ENCODE measurements around the gene SLC6A18. TPM values are rescaled to one million over a fixed set of nuclear protein-coding genes. Genes with fewer than 3 reads are reported as not detected.

The SLC6A18 gene
- total and polyA plus RNA-seq, 9 donors: not detected

- Histone ChIP-seq H3K27ac (ENCODE audit: low read length) (no peak overlapping the region), H3K27me3 (ENCODE audit: control insufficient read depth, insufficient read depth, low read length) (peaks cover 29% of the 10 kb centered on the region), H3K4me3 (ENCODE audit: low read length) (no peak overlapping the region), H3K9me3 (replicated peaks; ENCODE audit: control insufficient read depth, low read depth, low read length) (no peaks in the 10 kb centered on the region), H3K4me1 (ENCODE audit: control insufficient read depth, insufficient read depth, low read length) (peaks cover 19% of the 10 kb centered on the region), H3K36me3 (ENCODE audit: control insufficient read depth, insufficient read depth, low read length) (no peaks in the 10 kb centered on the region)
- WGBS (ENCODE audit: insufficient coverage): 71% methylated on average over 20 of the region's 21 CpGs
- DNase-seq: no peak
Observed at GRCh38 chr5:1209896-1210776, 15.0 kb upstream of the SLC6A18 start.

- peaks cover 3% of the 10 kb centered on the region for H3K9me3 ChIP-seq (replicated peaks; ENCODE audit: control insufficient read depth, low read depth, low read length)
- no peaks in the 10 kb centered on the region for H3K36me3 ChIP-seq (ENCODE audit: control insufficient read depth, insufficient read depth, low read length)
- no peak overlapping the region for H3K4me3 ChIP-seq (ENCODE audit: low read length)
- H3K27ac ChIP-seq (ENCODE audit: low read length): no peak overlapping the region
- peaks cover 17% of the 10 kb centered on the region for H3K4me1 ChIP-seq (ENCODE audit: control insufficient read depth, insufficient read depth, low read length)
- 72% methylated on average over 21 of the region's 21 CpGs for WGBS (ENCODE audit: insufficient coverage)
- DNase-seq: no peak
- H3K27me3 ChIP-seq (ENCODE audit: control insufficient read depth, insufficient read depth, low read length): peaks cover 27% of the 10 kb centered on the region
Observed at GRCh38 chr5:1210832-1211251, 14.3 kb upstream of the SLC6A18 start.

GRCh38 chr5:1211701-1212100 lies 13.5 kb upstream of the SLC6A18 start:
- DNase-seq: no peak
- peaks cover 15% of the 10 kb centered on the region for H3K4me1 ChIP-seq (ENCODE audit: control insufficient read depth, insufficient read depth, low read length)
- H3K36me3 ChIP-seq (ENCODE audit: control insufficient read depth, insufficient read depth, low read length): no peaks in the 10 kb centered on the region
- no peak overlapping the region for H3K4me3 ChIP-seq (ENCODE audit: low read length)
- H3K27ac ChIP-seq (ENCODE audit: low read length): no peak overlapping the region
- H3K9me3 ChIP-seq (replicated peaks; ENCODE audit: control insufficient read depth, low read depth, low read length): peaks cover 3% of the 10 kb centered on the region
- WGBS (ENCODE audit: insufficient coverage): 95% methylated on average over 9 of the region's 9 CpGs
- H3K27me3 ChIP-seq (ENCODE audit: control insufficient read depth, insufficient read depth, low read length): peaks cover 23% of the 10 kb centered on the region

GRCh38 chr5:1212271-1212670 lies 12.9 kb upstream of the SLC6A18 start:
- Histone ChIP-seq H3K27me3 (ENCODE audit: control insufficient read depth, insufficient read depth, low read length) (peaks cover 17% of the 10 kb centered on the region), H3K36me3 (ENCODE audit: control insufficient read depth, insufficient read depth, low read length) (no peaks in the 10 kb centered on the region), H3K4me1 (ENCODE audit: control insufficient read depth, insufficient read depth, low read length) (peaks cover 10% of the 10 kb centered on the region), H3K4me3 (ENCODE audit: low read length) (no peak overlapping the region), H3K9me3 (replicated peaks; ENCODE audit: control insufficient read depth, low read depth, low read length) (peaks cover 3% of the 10 kb centered on the region), H3K27ac (ENCODE audit: low read length) (no peak overlapping the region)
- WGBS (ENCODE audit: insufficient coverage): 93% methylated on average over 20 of the region's 20 CpGs
- no peak for DNase-seq

- H3K27me3 ChIP-seq (ENCODE audit: control insufficient read depth, insufficient read depth, low read length): peaks cover 20% of the 10 kb centered on the region
Observed at GRCh38 chr5:1212881-1213280, 12.3 kb upstream of the SLC6A18 start.

GRCh38 chr5:1213508-1214162 lies 11.5 kb upstream of the SLC6A18 start:
- Histone ChIP-seq H3K27me3 (ENCODE audit: control insufficient read depth, insufficient read depth, low read length) (peaks cover 17% of the 10 kb centered on the region), H3K4me3 (ENCODE audit: low read length) (no peak overlapping the region), H3K9me3 (replicated peaks; ENCODE audit: control insufficient read depth, low read depth, low read length) (peaks cover 3% of the 10 kb centered on the region), H3K4me1 (ENCODE audit: control insufficient read depth, insufficient read depth, low read length) (peaks cover under 1% of the 10 kb centered on the region), H3K27ac (ENCODE audit: low read length) (no peak overlapping the region), H3K36me3 (ENCODE audit: control insufficient read depth, insufficient read depth, low read length) (no peaks in the 10 kb centered on the region)
- DNase-seq: no peak
- 86% methylated on average over 19 of the region's 25 CpGs for WGBS (ENCODE audit: insufficient coverage)

More at GRCh38 chr5:1212881-1213280, 12.3 kb upstream of the SLC6A18 start:
- Histone ChIP-seq H3K36me3 (ENCODE audit: control insufficient read depth, insufficient read depth, low read length) (no peaks in the 10 kb centered on the region), H3K4me3 (ENCODE audit: low read length) (no peak overlapping the region), H3K27ac (ENCODE audit: low read length) (no peak overlapping the region), H3K4me1 (ENCODE audit: control insufficient read depth, insufficient read depth, low read length) (peaks cover 7% of the 10 kb centered on the region), H3K9me3 (replicated peaks; ENCODE audit: control insufficient read depth, low read depth, low read length) (peaks cover 3% of the 10 kb centered on the region)
- 92% methylated on average over 4 of the region's 18 CpGs for WGBS (ENCODE audit: insufficient coverage)
- DNase-seq: no peak

- peaks cover 3% of the 10 kb centered on the region for H3K9me3 ChIP-seq (replicated peaks; ENCODE audit: control insufficient read depth, low read depth, low read length)
- no peaks in the 10 kb centered on the region for H3K4me1 ChIP-seq (ENCODE audit: control insufficient read depth, insufficient read depth, low read length)
- 65% methylated on average over 20 of the region's 22 CpGs for WGBS (ENCODE audit: insufficient coverage)
- DNase-seq: no peak
- no peak overlapping the region for H3K4me3 ChIP-seq (ENCODE audit: low read length)
- no peaks in the 10 kb centered on the region for H3K36me3 ChIP-seq (ENCODE audit: control insufficient read depth, insufficient read depth, low read length)
- no peak overlapping the region for H3K27ac ChIP-seq (ENCODE audit: low read length)
- H3K27me3 ChIP-seq (ENCODE audit: control insufficient read depth, insufficient read depth, low read length): peaks cover 14% of the 10 kb centered on the region
Observed at GRCh38 chr5:1214163-1214935, 10.8 kb upstream of the SLC6A18 start.

DNA sequence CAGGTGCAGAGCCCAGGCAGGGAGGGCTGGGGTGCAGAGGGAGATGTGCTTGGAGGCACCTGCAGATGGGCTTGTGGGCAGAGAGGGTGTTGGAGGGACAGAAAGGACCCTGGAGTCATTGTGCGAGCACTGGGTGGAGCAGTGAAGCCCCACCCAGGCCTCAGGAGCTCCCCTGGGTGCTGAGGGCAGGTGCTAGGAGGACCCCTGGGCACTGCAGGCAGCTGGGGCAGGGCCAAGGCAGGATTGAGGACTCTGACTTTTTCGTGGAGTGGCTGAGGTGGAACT lies 10.3 kb upstream of the SLC6A18 start:
- Histone ChIP-seq H3K27ac (ENCODE audit: low read length) (no peak overlapping the region), H3K36me3 (ENCODE audit: control insufficient read depth, insufficient read depth, low read length) (no peaks in the 10 kb centered on the region), H3K27me3 (ENCODE audit: control insufficient read depth, insufficient read depth, low read length) (peaks cover 19% of the 10 kb centered on the region), H3K9me3 (replicated peaks; ENCODE audit: control insufficient read depth, low read depth, low read length) (peaks cover 3% of the 10 kb centered on the region), H3K4me1 (ENCODE audit: control insufficient read depth, insufficient read depth, low read length) (no peaks in the 10 kb centered on the region), H3K4me3 (ENCODE audit: low read length) (no peak overlapping the region)
- DNase-seq: no peak
- WGBS (ENCODE audit: insufficient coverage): 83% methylated on average over 1 of the region's 2 CpGs

DNA sequence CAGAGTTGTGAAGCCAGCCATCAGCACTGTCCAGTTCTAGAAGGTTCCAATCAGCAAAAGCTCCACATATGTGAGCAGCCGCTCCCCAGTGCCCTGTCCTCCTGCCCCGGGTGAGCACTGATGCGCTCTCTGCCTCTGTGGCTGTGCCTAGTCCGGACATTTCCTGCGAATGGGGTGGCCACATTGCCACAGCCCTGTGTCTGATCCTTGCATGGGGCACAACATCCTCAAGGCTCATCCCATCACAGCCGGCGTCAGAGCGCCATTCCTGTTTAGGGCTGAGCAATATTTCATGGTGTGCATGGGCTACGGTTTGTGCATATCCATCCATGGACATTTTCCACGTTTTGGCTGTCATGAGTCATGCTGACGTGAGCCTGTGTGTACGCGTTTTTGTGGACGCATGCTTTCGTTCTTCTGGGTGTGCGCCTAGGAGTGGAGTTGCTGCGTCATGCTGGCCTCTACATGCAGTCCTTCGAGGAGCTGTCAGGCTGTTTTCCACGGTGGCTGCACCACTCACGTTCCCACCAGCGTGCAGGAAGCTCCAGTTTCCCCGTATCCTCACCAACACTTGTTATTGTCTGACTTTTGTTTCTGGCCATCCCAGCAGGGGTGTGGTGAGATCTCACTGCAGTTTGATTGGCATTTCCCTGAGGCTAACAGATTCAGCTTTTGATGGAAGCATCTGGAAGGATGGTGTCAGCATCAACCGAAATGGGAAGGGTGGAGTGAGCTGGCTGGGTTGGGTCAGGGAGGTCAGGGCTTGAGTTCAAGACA lies 9.7 kb upstream of the SLC6A18 start:
- Histone ChIP-seq H3K27ac (ENCODE audit: low read length) (no peak overlapping the region), H3K4me3 (ENCODE audit: low read length) (no peak overlapping the region), H3K9me3 (replicated peaks; ENCODE audit: control insufficient read depth, low read depth, low read length) (peaks cover 3% of the 10 kb centered on the region), H3K36me3 (ENCODE audit: control insufficient read depth, insufficient read depth, low read length) (no peaks in the 10 kb centered on the region), H3K27me3 (ENCODE audit: control insufficient read depth, insufficient read depth, low read length) (peaks cover 19% of the 10 kb centered on the region), H3K4me1 (ENCODE audit: control insufficient read depth, insufficient read depth, low read length) (no peaks in the 10 kb centered on the region)
- DNase-seq: no peak
- WGBS (ENCODE audit: insufficient coverage): 90% methylated on average over 20 of the region's 23 CpGs

Measured in muscle of leg (tissue), 11 donors.